Medulla oblongata (tissue), 1 donor: ENCODE results near the gene CPA5.
"Not testable (repeated sequence)": the region's sequence is repeated elsewhere in the genome, so short reads cannot be mapped to it uniquely, and the experiment has no call there.

Source experiments
- DNase-seq: peaks from one replicate; pipeline ENCODE4 v3.0.0-alpha.2; 2015; ENCODE audit errors: extremely low spot score

CPA5 gene

GRCh38 chr7:130358471-130358870, 13.9 kb downstream of the CPA5 start:
- DNase-seq = no peak

- DNase-seq = no peak
Measured at GRCh38 chr7:130359276-130359857, 14.8 kb downstream of the CPA5 start.

GRCh38 chr7:130360518-130360917, 15.9 kb downstream of the CPA5 start:
- DNase-seq = no peak

- DNase-seq = no peak
Measured at GRCh38 chr7:130361681-130362080, 17.1 kb downstream of the CPA5 start.

GRCh38 chr7:130362251-130362816, 17.7 kb downstream of the CPA5 start:
- no peak for DNase-seq

- no peak for DNase-seq
Measured at GRCh38 chr7:130363026-130363847, 18.6 kb downstream of the CPA5 start.

GRCh38 chr7:130364451-130364850, 19.8 kb downstream of the CPA5 start:
- DNase-seq = no peak

- no peak for DNase-seq
Measured at GRCh38 chr7:130365088-130365487, 20.5 kb downstream of the CPA5 start.

- DNase-seq = peak; percentile 9
Measured at GRCh38 chr7:130365511-130366441, 21.2 kb downstream of the CPA5 start.

GRCh38 chr7:130366564-130366963, 21.9 kb downstream of the CPA5 start:
- no peak for DNase-seq

- no peak for DNase-seq
Measured at GRCh38 chr7:130367088-130367755, 22.6 kb downstream of the CPA5 start.

- no peak for DNase-seq
Measured at GRCh38 chr7:130367836-130368746, 23.5 kb downstream of the CPA5 start.

- no peak for DNase-seq
Measured at GRCh38 chr7:130369110-130369711, 24.6 kb downstream of the CPA5 start.

- no peak for DNase-seq
Measured at GRCh38 chr7:130369831-130370550, 25.4 kb downstream of the CPA5 start.

GRCh38 chr7:130371046-130371445, 26.4 kb downstream of the CPA5 start:
- no peak for DNase-seq

GRCh38 chr7:130372402-130373165, 28.0 kb downstream of the CPA5 start:
- no peak for DNase-seq

GRCh38 chr7:130374507-130374906, 29.9 kb downstream of the CPA5 start:
- DNase-seq = no peak

GRCh38 chr7:130376461-130376860, 31.8 kb downstream of the CPA5 start:
- not testable (repeated sequence) for DNase-seq
